Fibroblast of lung (primary cell): ENCODE measurements around the gene B3GAT3.

Experiments
- CTCF ChIP-seq, 2 donors: IDR thresholded peaks in 1 of 2; conservative IDR thresholded peaks in 1 of 2; 1 replicate in 1 of 2; 2 replicates in 1 of 2; pipeline ENCODE4 v1.5.1; 2011 to 2012; ENCODE audit warnings: low read length in 2 of 2, control low read depth in 1 of 2, inconsistent platforms in 1 of 2, low read depth in 1 of 2, mild to moderate bottlenecking in 1 of 2
- EZH2 ChIP-seq: IDR thresholded peaks from 2 replicates; pipeline ENCODE4 v1.5.1; 2012; ENCODE audit warnings: low read length, control low read depth, mild to moderate bottlenecking; ENCODE audit errors: missing control alignments

- no peak for TF ChIP-seq CTCF (conservative IDR thresholded peaks at IDR 0.05 in 1 of 2, IDR thresholded peaks at IDR 0.05 in 1 of 2; ENCODE audit: low read depth in 1 of 2, low read length in 2 of 2)
- TF ChIP-seq EZH2, result no peak
Observed at GRCh38 chr11:62671236-62671607, 49.4 kb upstream of the B3GAT3 start.
